ENCODE results near the gene SRSF12. TPM values are rescaled to one million over a fixed set of nuclear protein-coding genes. Genes with fewer than 3 reads are reported as not detected.

SRSF12 gene
- total and polyA plus RNA-seq, 8 donors: 0.38 to 6.8 (median 0.44) TPM; not detected in 5

DNA sequence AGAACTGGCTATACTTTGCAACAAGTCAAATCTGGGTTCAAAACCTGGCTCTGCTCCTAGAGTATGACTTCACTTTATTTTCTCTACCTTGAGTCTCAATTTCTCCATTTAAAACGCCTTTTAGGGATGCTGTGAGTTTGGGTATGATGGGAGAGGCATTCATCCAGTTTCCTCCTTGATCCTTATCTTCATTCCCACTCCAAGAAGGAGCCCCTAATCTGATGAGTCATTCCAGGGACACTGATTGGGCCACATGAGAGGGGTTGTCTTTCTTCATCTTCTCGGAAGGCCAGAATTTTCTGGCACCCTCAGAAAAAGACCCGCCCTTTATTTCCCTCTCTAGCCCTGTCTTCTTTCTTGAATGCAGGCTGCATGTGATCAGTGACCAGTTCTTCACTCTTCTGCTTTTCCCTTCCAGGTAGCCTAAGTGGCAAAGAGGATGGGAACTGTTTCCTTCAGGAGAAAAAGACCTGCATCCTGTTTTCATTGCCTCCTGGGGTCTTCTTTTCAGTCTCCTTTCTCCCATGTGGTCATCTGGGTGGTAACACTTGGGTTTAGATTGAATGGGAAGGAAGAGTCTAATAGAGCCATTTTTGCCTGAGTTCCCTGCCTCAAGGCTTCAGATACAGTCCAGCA, 69.5 kb downstream of the SRSF12 start:
- intact Hi-C loops (cut with DNase I; ENCODE audit: low total_unique reads): no loop called here

DNA sequence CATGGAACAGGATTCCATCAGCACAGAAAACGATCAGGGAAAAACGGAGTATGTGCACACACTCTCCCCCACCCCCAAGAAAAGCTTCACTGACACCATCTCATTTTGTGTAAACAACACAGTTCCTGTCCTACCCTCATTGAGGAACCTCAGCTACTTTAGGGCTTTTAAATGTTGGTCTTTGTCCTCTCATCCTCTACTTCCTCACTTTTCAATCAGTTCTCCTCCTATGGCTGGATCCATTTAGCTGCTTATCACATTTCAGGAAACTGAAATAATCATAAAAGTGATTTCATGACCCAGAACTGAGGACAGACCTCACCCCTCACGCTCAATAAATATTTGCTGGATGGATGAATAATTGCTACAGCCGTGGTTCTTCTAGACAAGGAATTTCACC, 70.4 kb downstream of the SRSF12 start:
- DNase-seq: no peak
- WGBS, 5 donors: 18 to 37% (median 31%) methylated on average over 4 of the region's 4 CpGs
- peaks cover 0 to 23% (median 2%) of the 10 kb centered on the region in 4 donors for H3K4me1 ChIP-seq
- H3K27me3 ChIP-seq: no peaks in the 10 kb centered on the region
- no peak overlapping the region for H3K27ac ChIP-seq
- H3K36me3 ChIP-seq: no peaks in the 10 kb centered on the region
- no peak overlapping the region for H3K4me3 ChIP-seq
- intact Hi-C loops (cut with DNase I; ENCODE audit: low total_unique reads): no loop called here
- TF ChIP-seq POLR2A (IDR thresholded peaks at IDR 0.05): no peak
- TF ChIP-seq, protein P1, sequence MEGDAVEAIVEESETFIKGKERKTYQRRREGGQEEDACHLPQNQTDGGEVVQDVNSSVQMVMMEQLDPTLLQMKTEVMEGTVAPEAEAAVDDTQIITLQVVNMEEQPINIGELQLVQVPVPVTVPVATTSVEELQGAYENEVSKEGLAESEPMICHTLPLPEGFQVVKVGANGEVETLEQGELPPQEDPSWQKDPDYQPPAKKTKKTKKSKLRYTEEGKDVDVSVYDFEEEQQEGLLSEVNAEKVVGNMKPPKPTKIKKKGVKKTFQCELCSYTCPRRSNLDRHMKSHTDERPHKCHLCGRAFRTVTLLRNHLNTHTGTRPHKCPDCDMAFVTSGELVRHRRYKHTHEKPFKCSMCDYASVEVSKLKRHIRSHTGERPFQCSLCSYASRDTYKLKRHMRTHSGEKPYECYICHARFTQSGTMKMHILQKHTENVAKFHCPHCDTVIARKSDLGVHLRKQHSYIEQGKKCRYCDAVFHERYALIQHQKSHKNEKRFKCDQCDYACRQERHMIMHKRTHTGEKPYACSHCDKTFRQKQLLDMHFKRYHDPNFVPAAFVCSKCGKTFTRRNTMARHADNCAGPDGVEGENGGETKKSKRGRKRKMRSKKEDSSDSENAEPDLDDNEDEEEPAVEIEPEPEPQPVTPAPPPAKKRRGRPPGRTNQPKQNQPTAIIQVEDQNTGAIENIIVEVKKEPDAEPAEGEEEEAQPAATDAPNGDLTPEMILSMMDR (IDR thresholded peaks at IDR 0.05): no peak
- no peak for TF ChIP-seq EP300 (IDR thresholded peaks at IDR 0.05)
- no peak for TF ChIP-seq POLR2AphosphoS5 (IDR thresholded peaks at IDR 0.05)
- no peaks in the 10 kb centered on the region for H3K9me3 ChIP-seq

More for the DNA sequence above, 69.5 kb downstream of the SRSF12 start:
- Histone ChIP-seq H3K36me3 (no peaks in the 10 kb centered on the region), H3K9me3 (no peaks in the 10 kb centered on the region), H3K27ac (no peak overlapping the region), H3K27me3 (no peaks in the 10 kb centered on the region), H3K4me3 (no peak overlapping the region), H3K4me1 (peaks cover 0 to 23% (median 2%) of the 10 kb centered on the region in 4 donors)
- no peak for DNase-seq
- TF ChIP-seq, protein P1 (IDR thresholded peaks at IDR 0.05): no peak
- TF ChIP-seq POLR2AphosphoS5 (IDR thresholded peaks at IDR 0.05) (no peak), EP300 (IDR thresholded peaks at IDR 0.05) (no peak), POLR2A (IDR thresholded peaks at IDR 0.05) (no peak)
- 76 to 90% (median 84%) methylated on average over 3 of the region's 3 CpGs for WGBS, 5 donors

Small RNA genes within 50 kb of the gene (small RNA-seq; reads per million reads assigned to genes)
- 0 reads per million in 4 donors for gene RN7SL336P
- gene RNU2-61P: 0.15 to 1.1 (median 0.40) reads per million in 4 donors

Other genes with a start within 250 kb of the SRSF12 start
- 10 to 100 TPM in 3 of 5 donors, 1 to 10 TPM in 2; 1.8 to 31.6 (median 12.1) TPM for gene RNGTT, start 154.5 kb downstream of the SRSF12 start, total RNA-seq
- 1 to 10 TPM; 2.7 to 3.7 (median 3.4) TPM for gene RNGTT, start 154.5 kb downstream of the SRSF12 start, polyA plus RNA-seq
- 100 to 1,000 TPM; 125 to 265 (median 158) TPM for gene PNRC1, start 37.3 kb downstream of the SRSF12 start, total RNA-seq
- gene PNRC1, start 37.3 kb downstream of the SRSF12 start, polyA plus RNA-seq: 10 to 100 TPM; 38.5 to 76.7 (median 49.2) TPM
- gene PM20D2, start 28.0 kb upstream of the SRSF12 start, total RNA-seq: 10 to 100 TPM in 3 of 5 donors, 1 to 10 TPM in 2; 1.2 to 22.4 (median 11.6) TPM
- 1 to 10 TPM; 4.6 to 6.5 (median 4.7) TPM for gene PM20D2, start 28.0 kb upstream of the SRSF12 start, polyA plus RNA-seq
- under 1 TPM in 1 of 5 donors, not detected in 4; 0.45 TPM for gene GABRR1, start 99.3 kb upstream of the SRSF12 start, total RNA-seq
- gene GABRR1, start 99.3 kb upstream of the SRSF12 start, polyA plus RNA-seq: under 1 TPM in 1 of 3 donors, not detected in 2; 0.15 TPM
- 1 to 10 TPM in 1 of 5 donors, under 1 TPM in 1, not detected in 3; 0.73 to 7.6 TPM for gene GABRR2, start 197.2 kb upstream of the SRSF12 start, total RNA-seq
- gene GABRR2, start 197.2 kb upstream of the SRSF12 start, polyA plus RNA-seq: under 1 TPM in 1 of 3 donors, not detected in 2; 0.15 TPM
- gene UBE2J1, start 234.7 kb upstream of the SRSF12 start, total RNA-seq: 10 to 100 TPM in 4 of 5 donors, 1 to 10 TPM in 1; 5.2 to 58.6 (median 12.5) TPM
- 10 to 100 TPM; 17.7 to 48.7 (median 30.3) TPM for gene UBE2J1, start 234.7 kb upstream of the SRSF12 start, polyA plus RNA-seq